ENCODE measurements around the gene ANO9.

The ANO9 gene

GRCh38 chr11:420054-420910 is 21.5 kb downstream of the ANO9 start:
- TF ChIP-seq CTCF (conservative IDR thresholded peaks at IDR 0.05) (no peak), ZFX (IDR thresholded peaks at IDR 0.05) (no peak)

GRCh38 chr11:419248-420005 is 22.4 kb downstream of the ANO9 start:
- TF ChIP-seq CTCF (conservative IDR thresholded peaks at IDR 0.05) (no peak), ZFX (IDR thresholded peaks at IDR 0.05) (no peak)
- no peak overlapping the region for H3K27ac ChIP-seq

More at GRCh38 chr11:420054-420910, 21.5 kb downstream of the ANO9 start:
- no peak overlapping the region for H3K27ac ChIP-seq

GRCh38 chr11:418343-419247 is 23.2 kb downstream of the ANO9 start:
- no peak overlapping the region; the same call in 1 of the 2 replicates for H3K27ac ChIP-seq
- TF ChIP-seq ZFX (IDR thresholded peaks at IDR 0.05), result no peak
- no peak for TF ChIP-seq CTCF (conservative IDR thresholded peaks at IDR 0.05)

- TF ChIP-seq CTCF (conservative IDR thresholded peaks at IDR 0.05) (no peak), ZFX (IDR thresholded peaks at IDR 0.05) (no peak)
- peak overlapping the region; percentile 77 for H3K27ac ChIP-seq
These were observed 24.0 kb downstream of the ANO9 start for GRCh38 chr11:417652-418342.

- TF ChIP-seq ZFX (IDR thresholded peaks at IDR 0.05) (peak; percentile 46; the same call in 1 of the 2 replicates), CTCF (conservative IDR thresholded peaks at IDR 0.05) (no peak)
- H3K27ac ChIP-seq, result peak overlapping the region; percentile 77
These were observed 24.8 kb downstream of the ANO9 start for GRCh38 chr11:416757-417621.
